PC-3 (cell line): ENCODE results near the gene TAS2R50.

ENCODE experiments used
- EZH2phosphoT487 ChIP-seq: fragments of 300-600 bp; sonication (generic); IDR thresholded peaks from 2 replicates; pipeline ENCODE4 v1.6.1; 2018; ENCODE audit warnings: mild to moderate bottlenecking, antibody characterized with exemption, low read length, borderline replicate concordance
- TF ChIP-seq, protein P1 (sequence below): fragments of 300-600 bp; sonication (generic); conservative IDR thresholded peaks from 2 replicates; pipeline ENCODE4 v1.5.1; 2017; ENCODE audit warnings: antibody characterized with exemption, low read depth, mild to moderate bottlenecking, low read length

- TF ChIP-seq, protein P1, sequence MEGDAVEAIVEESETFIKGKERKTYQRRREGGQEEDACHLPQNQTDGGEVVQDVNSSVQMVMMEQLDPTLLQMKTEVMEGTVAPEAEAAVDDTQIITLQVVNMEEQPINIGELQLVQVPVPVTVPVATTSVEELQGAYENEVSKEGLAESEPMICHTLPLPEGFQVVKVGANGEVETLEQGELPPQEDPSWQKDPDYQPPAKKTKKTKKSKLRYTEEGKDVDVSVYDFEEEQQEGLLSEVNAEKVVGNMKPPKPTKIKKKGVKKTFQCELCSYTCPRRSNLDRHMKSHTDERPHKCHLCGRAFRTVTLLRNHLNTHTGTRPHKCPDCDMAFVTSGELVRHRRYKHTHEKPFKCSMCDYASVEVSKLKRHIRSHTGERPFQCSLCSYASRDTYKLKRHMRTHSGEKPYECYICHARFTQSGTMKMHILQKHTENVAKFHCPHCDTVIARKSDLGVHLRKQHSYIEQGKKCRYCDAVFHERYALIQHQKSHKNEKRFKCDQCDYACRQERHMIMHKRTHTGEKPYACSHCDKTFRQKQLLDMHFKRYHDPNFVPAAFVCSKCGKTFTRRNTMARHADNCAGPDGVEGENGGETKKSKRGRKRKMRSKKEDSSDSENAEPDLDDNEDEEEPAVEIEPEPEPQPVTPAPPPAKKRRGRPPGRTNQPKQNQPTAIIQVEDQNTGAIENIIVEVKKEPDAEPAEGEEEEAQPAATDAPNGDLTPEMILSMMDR = no peak
- TF ChIP-seq EZH2phosphoT487 = no peak
These were observed 2.4 kb upstream of the TAS2R50 start for GRCh38 chr12:10989107-10989506.
